GM12878 (cell line): ENCODE measurements around the gene SEC16A.
"Not testable (repeated sequence)": the region's sequence is repeated elsewhere in the genome, so short reads cannot be mapped to it uniquely, and the experiment has no call there.

Experiments
- ATF3 ChIP-seq: IDR thresholded peaks from 2 replicates; pipeline ENCODE4 v1.6.1; 2011; ENCODE audit warnings: low read depth, mild to moderate bottlenecking, low read length, moderate library complexity, borderline replicate concordance; ENCODE audit errors: extremely low read depth
- E2F4 ChIP-seq: IDR thresholded peaks from 2 replicates; pipeline ENCODE4 v1.6.1; 2012; ENCODE audit warnings: low read depth, low read length, improper control_type of control experiment
- HDAC6 ChIP-seq: fragments of 200-600 bp; sonication (generic); IDR thresholded peaks from one replicate; pipeline ENCODE4 v1.8.0; 2017; ENCODE audit warnings: antibody characterized with exemption; ENCODE audit not compliant: unreplicated experiment
- IKZF1 ChIP-seq: fragments of 450-650 bp; conservative IDR thresholded peaks from 2 replicates; pipeline ENCODE4 v1.6.1; 2017; ENCODE audit warnings: antibody characterized with exemption, mild to moderate bottlenecking
- MYC ChIP-seq: IDR thresholded peaks from 2 replicates; pipeline ENCODE4 v1.6.1; 2011; ENCODE audit warnings: mild to moderate bottlenecking, low read length, moderate library complexity, inconsistent platforms; ENCODE audit not compliant: insufficient read depth, insufficient replicate concordance, insufficient read length, severe bottlenecking
- POLR2A ChIP-seq: IDR thresholded peaks from 2 replicates; pipeline ENCODE4 v1.6.1; 2011; ENCODE audit warnings: low read depth, mild to moderate bottlenecking, low read length
- POLR2AphosphoS5 ChIP-seq: IDR thresholded peaks from 2 replicates; pipeline ENCODE4 v1.6.1; 2011; ENCODE audit warnings: mild to moderate bottlenecking, low read length, inconsistent platforms
- ZNF274 ChIP-seq: IDR thresholded peaks from one replicate; pipeline ENCODE4 v1.8.0; 2011; ENCODE audit not compliant: insufficient read length, insufficient read depth
- TF ChIP-seq, protein P1 (sequence below), 3 experiments: IDR thresholded peaks in 2 of 3; conservative IDR thresholded peaks in 1 of 3; 2 replicates each; pipeline ENCODE4 v1.5.1; 2011; ENCODE audit warnings: low read depth in 3 of 3, low read length in 3 of 3, mild to moderate bottlenecking in 3 of 3, control low read depth in 2 of 3, moderate library complexity in 2 of 3, inconsistent platforms in 1 of 3, mixed read lengths in 1 of 3; ENCODE audit not compliant: control insufficient read depth in 2 of 3, insufficient read depth in 1 of 3; ENCODE audit errors: extremely low read depth in 1 of 3
- TF ChIP-seq, protein P2 (sequence below): IDR thresholded peaks from 2 replicates; pipeline ENCODE4 v1.6.1; 2011; ENCODE audit warnings: borderline replicate concordance, low read depth, mild to moderate bottlenecking, moderate library complexity, mixed read lengths, low read length; ENCODE audit not compliant: insufficient read depth; ENCODE audit errors: extremely low read length

DNA sequence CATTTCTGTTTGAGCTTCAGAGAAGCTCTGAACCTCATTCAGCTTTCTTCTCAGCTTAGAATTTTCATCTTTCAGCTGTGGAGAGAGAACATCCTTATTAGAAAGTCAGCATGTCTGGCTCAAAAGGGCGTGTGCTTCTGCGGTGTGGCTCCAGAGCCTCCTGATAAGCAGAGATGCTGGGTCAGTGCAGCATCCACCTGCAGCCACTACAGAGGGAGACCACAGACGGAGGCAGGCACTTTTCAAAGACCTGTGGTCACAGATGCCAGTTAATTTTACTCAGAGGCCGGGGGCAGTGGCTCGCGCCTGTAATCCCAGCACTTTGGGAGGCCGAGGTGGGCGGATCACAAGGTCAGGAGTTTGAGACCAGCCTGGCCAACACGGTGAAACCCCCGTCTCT lies 76.9 kb downstream of the SEC16A start:
- TF ChIP-seq MYC, ZNF274, POLR2A, E2F4, ATF3, IKZF1, POLR2AphosphoS5, HDAC6: not testable (repeated sequence)
- TF ChIP-seq, protein P1, sequence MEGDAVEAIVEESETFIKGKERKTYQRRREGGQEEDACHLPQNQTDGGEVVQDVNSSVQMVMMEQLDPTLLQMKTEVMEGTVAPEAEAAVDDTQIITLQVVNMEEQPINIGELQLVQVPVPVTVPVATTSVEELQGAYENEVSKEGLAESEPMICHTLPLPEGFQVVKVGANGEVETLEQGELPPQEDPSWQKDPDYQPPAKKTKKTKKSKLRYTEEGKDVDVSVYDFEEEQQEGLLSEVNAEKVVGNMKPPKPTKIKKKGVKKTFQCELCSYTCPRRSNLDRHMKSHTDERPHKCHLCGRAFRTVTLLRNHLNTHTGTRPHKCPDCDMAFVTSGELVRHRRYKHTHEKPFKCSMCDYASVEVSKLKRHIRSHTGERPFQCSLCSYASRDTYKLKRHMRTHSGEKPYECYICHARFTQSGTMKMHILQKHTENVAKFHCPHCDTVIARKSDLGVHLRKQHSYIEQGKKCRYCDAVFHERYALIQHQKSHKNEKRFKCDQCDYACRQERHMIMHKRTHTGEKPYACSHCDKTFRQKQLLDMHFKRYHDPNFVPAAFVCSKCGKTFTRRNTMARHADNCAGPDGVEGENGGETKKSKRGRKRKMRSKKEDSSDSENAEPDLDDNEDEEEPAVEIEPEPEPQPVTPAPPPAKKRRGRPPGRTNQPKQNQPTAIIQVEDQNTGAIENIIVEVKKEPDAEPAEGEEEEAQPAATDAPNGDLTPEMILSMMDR (IDR thresholded peaks at IDR 0.05 in 2 of 3, conservative IDR thresholded peaks at IDR 0.05 in 1 of 3; ENCODE audit: control insufficient read depth in 2 of 3, extremely low read depth in 1 of 3, insufficient read depth in 1 of 3, low read depth in 3 of 3, low read length in 3 of 3) = not testable (repeated sequence)
- TF ChIP-seq, protein P2, sequence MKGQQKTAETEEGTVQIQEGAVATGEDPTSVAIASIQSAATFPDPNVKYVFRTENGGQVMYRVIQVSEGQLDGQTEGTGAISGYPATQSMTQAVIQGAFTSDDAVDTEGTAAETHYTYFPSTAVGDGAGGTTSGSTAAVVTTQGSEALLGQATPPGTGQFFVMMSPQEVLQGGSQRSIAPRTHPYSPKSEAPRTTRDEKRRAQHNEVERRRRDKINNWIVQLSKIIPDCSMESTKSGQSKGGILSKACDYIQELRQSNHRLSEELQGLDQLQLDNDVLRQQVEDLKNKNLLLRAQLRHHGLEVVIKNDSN = not testable (repeated sequence)
